Ishikawa (cell line): ENCODE data around the gene GINS3.

Experiments used
- EGR1 ChIP-seq: IDR thresholded peaks from 2 replicates; pipeline ENCODE4 v1.6.1; 2012
- EP300 ChIP-seq: IDR thresholded peaks from 2 replicates; pipeline ENCODE4 v1.6.1; 2012; ENCODE audit warnings: borderline replicate concordance
- MAX ChIP-seq: IDR thresholded peaks from 2 replicates; pipeline ENCODE4 v1.6.1; 2012
- RAD21 ChIP-seq: IDR thresholded peaks from 2 replicates; pipeline ENCODE4 v1.6.1; 2012; ENCODE audit warnings: low read depth
- REST ChIP-seq: IDR thresholded peaks from 2 replicates; pipeline ENCODE4 v1.6.1; 2012; ENCODE audit warnings: low read depth, mild to moderate bottlenecking
- TAF1 ChIP-seq: IDR thresholded peaks from 2 replicates; pipeline ENCODE4 v1.6.1; 2012; ENCODE audit warnings: low read depth, mild to moderate bottlenecking
- TEAD4 ChIP-seq: IDR thresholded peaks from 2 replicates; pipeline ENCODE4 v1.6.1; 2012

GRCh38 chr16:58433569-58433951, 41.3 kb downstream of the GINS3 start:
- TF ChIP-seq TEAD4 = no peak
- TF ChIP-seq TAF1 = no peak
- no peak for TF ChIP-seq EP300
- TF ChIP-seq RAD21 = no peak
- TF ChIP-seq EGR1 = no peak
- no peak for TF ChIP-seq MAX
- no peak for TF ChIP-seq REST
